ENCODE measurements around the gene ATP6V1E1. TPM values are rescaled to one million over a fixed set of nuclear protein-coding genes. Genes with fewer than 3 reads are reported as not detected.
A peak's percentile ranks its signal among the peaks of the same experiment; 100 is the strongest.

ATP6V1E1 gene
- total and polyA plus RNA-seq, 9 of the 15 experiments (the other 6 are each of a cell fraction or from before 2014, with no cell fraction given): 122 to 249 (median 179) TPM

- no peak for ATAC-seq
These were observed 36.3 kb downstream of the ATP6V1E1 start for GRCh38 chr22:17592201-17592600.

More at GRCh38 chr22:17592201-17592600, 36.3 kb downstream of the ATP6V1E1 start:
- Histone ChIP-seq H2AFZ (ENCODE audit: low read depth, low read length) (no peak overlapping the region), H4K20me1 (replicated peaks; ENCODE audit: control insufficient read depth, insufficient read depth, low read length) (no peaks in the 10 kb centered on the region), H3K9me3 (replicated peaks; ENCODE audit: control insufficient read depth, insufficient read depth, low read depth, low read length) (no peaks in the 10 kb centered on the region), H3K4me3 (no peak overlapping the region), H3K27ac (ENCODE audit: extremely low read depth, low read depth, low read length) (no peak overlapping the region), H3K27me3 (ENCODE audit: control insufficient read depth in 2 of 2, insufficient read depth in 2 of 2, low read length in 2 of 2) (no peaks in the 10 kb centered on the region), H3K4me1 (replicated peaks in 1 of 2; ENCODE audit: control insufficient read depth in 2 of 2, insufficient read depth in 2 of 2, low read length in 2 of 2) (no peaks in the 10 kb centered on the region), H3K4me2 (ENCODE audit: insufficient read depth, low read length) (no peak overlapping the region), H3K36me3 (ENCODE audit: control insufficient read depth, insufficient read depth, low read length) (peaks cover 68% of the 10 kb centered on the region), H3K9ac (ENCODE audit: insufficient read depth in 1 of 2, low read depth in 2 of 2, low read length in 2 of 2) (no peak overlapping the region), H3K79me2 (ENCODE audit: control insufficient read depth, insufficient read depth, low read length) (no peaks in the 10 kb centered on the region), H3K9me1 (ENCODE audit: control insufficient read depth, insufficient read depth, low read length) (no peaks in the 10 kb centered on the region)
- intact Hi-C loops (cut with micrococcal nuclease) (no loop called here), in situ Hi-C loops (cut with MboI) (no loop called here)
- TSS peak; percentile 67 for BruUV-seq (replicated peaks)
- ChIA-PET CTCF (ENCODE audit: low intra/inter-chr PET ratio) (no interaction called here), POLR2A (interaction anchor here (0.6 to 2.0 kb wide), 4 partner anchors 10 to 191 kb away, joined by 3 to 6 read pairs (median 4); no protein-coding TSS in a partner anchor)
- TF ChIP-seq HMGXB4 (CRISPR knock-in tag; IDR thresholded peaks at IDR 0.05): no peak
- no peak for TF ChIP-seq EWSR1 (IDR thresholded peaks at IDR 0.05; ENCODE audit: borderline replicate concordance, low read depth, partially characterized antibody)
- DNase-seq (ENCODE audit: extremely low read depth in 1 of 4, low spot score in 3 of 4) (no peak), FAIRE-seq (no peak)
- 79% methylated on average over 5 of the region's 5 CpGs for WGBS (ENCODE audit: insufficient coverage, low coverage, missing lambda C conversion rate)
